Transverse colon (tissue), 4 donors: Measurements from ENCODE around the gene CACNA1E. TPM values are rescaled to one million over a fixed set of nuclear protein-coding genes. Genes with fewer than 3 reads are reported as not detected.

Experiments used
- DNase-seq: peaks from one replicate; pipeline ENCODE4 v3.0.0-alpha.2; 2019
- H3K27ac ChIP-seq, 4 donors: fragments of 200-600 bp; sonication (generic); 2 replicates each; pipeline ENCODE4 v1.5.1; 2016 to 2018; ENCODE audit warnings: inconsistent platforms in 4 of 4
- H3K27me3 ChIP-seq: fragments of 200-600 bp; sonication (generic); 2 replicates; pipeline ENCODE4 v1.5.1; 2017; ENCODE audit warnings: inconsistent platforms
- H3K36me3 ChIP-seq, 4 donors: fragments of 200-600 bp; sonication (generic); 2 replicates each; pipeline ENCODE4 v1.5.1; 2017 to 2019; ENCODE audit warnings: inconsistent platforms in 4 of 4
- H3K4me1 ChIP-seq, 4 donors: fragments of 200-600 bp; sonication (generic); 2 replicates each; pipeline ENCODE4 v1.5.1; 2017 to 2020; ENCODE audit warnings: inconsistent platforms in 4 of 4
- H3K4me3 ChIP-seq, 4 donors: fragments of 200-600 bp; sonication (generic); 1 replicate in 1 of 4; 2 replicates in 3 of 4; pipeline versions ENCODE4 v1.5.1 to v1.6.1; 2017 to 2019; ENCODE audit warnings: inconsistent platforms in 4 of 4
- H3K9me3 ChIP-seq, 2 donors: fragments of 200-600 bp; sonication (generic); 2 replicates each; pipeline ENCODE4 v1.5.1; 2017 to 2019; ENCODE audit warnings: inconsistent platforms in 2 of 2
- CTCF ChIP-seq, 5 experiments: fragments of 200-600 bp in 3 of 5; fragments of 450-650 bp in 2 of 5; sonication (generic) in 3 of 5; IDR thresholded peaks; 1 replicate in 2 of 5; 2 replicates in 3 of 5; pipeline ENCODE4 v1.5.1; 2016 to 2017; ENCODE audit warnings: antibody characterized with exemption in 5 of 5, inconsistent platforms in 3 of 5, mild to moderate bottlenecking in 2 of 5, moderate library complexity in 1 of 5
- EP300 ChIP-seq: sonication (generic); formaldehyde crosslinking; IDR thresholded peaks from one replicate; pipeline ENCODE4 v1.6.1; 2017; ENCODE audit warnings: antibody characterized with exemption, low read depth
- POLR2A ChIP-seq: fragments of 450-650 bp; IDR thresholded peaks from one replicate; pipeline ENCODE4 v1.6.1; 2016; ENCODE audit warnings: antibody characterized with exemption, mild to moderate bottlenecking, moderate library complexity
- POLR2AphosphoS5 ChIP-seq, 3 donors: sonication (generic); formaldehyde crosslinking; IDR thresholded peaks; one replicate each; pipeline ENCODE4 v1.6.1; 2016; ENCODE audit warnings: antibody characterized with exemption in 3 of 3
- WGBS, 2 donors: methylation state at CpG; one replicate each; pipeline ENCODE4 v1.1.5; 2018; ENCODE audit warnings: low coverage in 1 of 2; 5-methylcytosine and 5-hydroxymethylcytosine counted together
- in situ Hi-C, 4 donors: fragments of 200-750 bp; cut with MboI; loops; one replicate each; pipeline versions ENCODE4 v1.15.0 to v1.15.1; 2017; ENCODE audit warnings: low sequenced_read_pairs in 3 of 4, low pct_ligation_motif_present in 1 of 4, low pct_unique_long_range_greater_than_20kb in 1 of 4
- intact Hi-C: fragments of 100-400 bp; cut with DNase I; formaldehyde crosslinking; loops from one replicate; pipeline ENCODE4 v1.15.1; 2023; ENCODE audit warnings: low total_unique reads
- total RNA-seq, 4 donors: library from RNA; depleted of rRNA; stranded (reverse); fragments of >200 nt; gene quantifications; one replicate each; pipeline ENCODE4 v1.1.0, GENCODE V29; 2016

Gene CACNA1E
- total RNA-seq, 4 donors from 2014 or later: under 0.01 to 0.16 (median 0.14) TPM; not detected in 1

- Histone ChIP-seq H3K36me3 (no peaks in the 10 kb centered on the region), H3K27ac (no peak overlapping the region), H3K27me3 (no peaks in the 10 kb centered on the region), H3K9me3 (no peaks in the 10 kb centered on the region), H3K4me3 (no peak overlapping the region), H3K4me1 (no peaks in the 10 kb centered on the region)
- no peak for DNase-seq
- no peak for TF ChIP-seq POLR2A
- TF ChIP-seq POLR2AphosphoS5 (IDR thresholded peaks at IDR 0.05): no peak
- TF ChIP-seq CTCF (IDR thresholded peaks at IDR 0.05): no peak
- TF ChIP-seq EP300: no peak
- intact Hi-C loops: no loop called here
- in situ Hi-C loops: no loop called here
- 55 to 88% methylated on average over 2 of the region's 2 CpGs for WGBS, 2 donors
These were observed 294.0 kb downstream of the CACNA1E start for GRCh38 chr1:181777286-181777685.

- Histone ChIP-seq H3K4me1 (no peaks in the 10 kb centered on the region), H3K27ac (no peak overlapping the region), H3K27me3 (no peaks in the 10 kb centered on the region), H3K4me3 (no peak overlapping the region), H3K9me3 (no peaks in the 10 kb centered on the region), H3K36me3 (no peaks in the 10 kb centered on the region)
- DNase-seq: no peak
- TF ChIP-seq EP300 (no peak), POLR2A (no peak), POLR2AphosphoS5 (IDR thresholded peaks at IDR 0.05) (no peak), CTCF (IDR thresholded peaks at IDR 0.05) (no peak)
- intact Hi-C loops: no loop called here
- 0 to 23% methylated on average over 1 of the region's 1 CpG for WGBS, 2 donors
- in situ Hi-C loops: no loop called here
These were observed 294.5 kb downstream of the CACNA1E start for GRCh38 chr1:181777812-181778211.

GRCh38 chr1:181778640-181779260, 295.4 kb downstream of the CACNA1E start:
- no peaks in the 10 kb centered on the region for H3K9me3 ChIP-seq
- no peaks in the 10 kb centered on the region for H3K4me1 ChIP-seq
- in situ Hi-C loops: no loop called here
- TF ChIP-seq POLR2AphosphoS5 (IDR thresholded peaks at IDR 0.05) (no peak), CTCF (IDR thresholded peaks at IDR 0.05) (no peak), POLR2A (no peak), EP300 (no peak)
- no peak overlapping the region for H3K4me3 ChIP-seq
- no peak overlapping the region for H3K27ac ChIP-seq
- H3K27me3 ChIP-seq: no peaks in the 10 kb centered on the region
- intact Hi-C loops: no loop called here
- 40% methylated on average over 4 of the region's 4 CpGs; no CpG with 5 or more reads in 1 of the 2 donors for WGBS, 2 donors
- no peaks in the 10 kb centered on the region for H3K36me3 ChIP-seq
- DNase-seq: no peak

- WGBS, 2 donors: 80% methylated on average over 6 of the region's 6 CpGs; no CpG with 5 or more reads in 1 of the 2 donors
- intact Hi-C loops (no loop called here), in situ Hi-C loops (no loop called here)
These were observed 296.0 kb downstream of the CACNA1E start for GRCh38 chr1:181779343-181779742.

More at GRCh38 chr1:181779343-181779742, 296.0 kb downstream of the CACNA1E start:
- Histone ChIP-seq H3K9me3 (no peaks in the 10 kb centered on the region), H3K36me3 (no peaks in the 10 kb centered on the region), H3K4me1 (no peaks in the 10 kb centered on the region), H3K27ac (no peak overlapping the region), H3K27me3 (no peaks in the 10 kb centered on the region), H3K4me3 (no peak overlapping the region)
- no peak for DNase-seq
- TF ChIP-seq CTCF (IDR thresholded peaks at IDR 0.05) (no peak), EP300 (no peak), POLR2AphosphoS5 (IDR thresholded peaks at IDR 0.05) (no peak), POLR2A (no peak)
